Measurements from ENCODE around the gene PTH2R.
"Not testable (repeated sequence)": the region's sequence is repeated elsewhere in the genome, so short reads cannot be mapped to it uniquely, and the experiment has no call there.

PTH2R gene

GRCh38 chr2:208482453-208483015 is 75.9 kb downstream of the PTH2R start:
- peak; percentile 21 to 79 for DNase-seq
- H3K23ac ChIP-seq (ENCODE audit: low read length); H3K4me2 ChIP-seq (ENCODE audit: low read length); H3K27me3 ChIP-seq (ENCODE audit: insufficient read depth, low read length); H2AFZ ChIP-seq (ENCODE audit: insufficient read depth, low read length, poor library complexity); H4K91ac ChIP-seq (ENCODE audit: low read depth, low read length); H3K9ac ChIP-seq (ENCODE audit: low read length); H4K12ac ChIP-seq (ENCODE audit: low read depth, low read length); H3K79me1 ChIP-seq (ENCODE audit: low read length); H4K8ac ChIP-seq (ENCODE audit: low read depth, low read length); H3K4ac ChIP-seq (ENCODE audit: low read depth, low read length); H3K4me3 ChIP-seq (ENCODE audit: low read depth, low read length); H3K79me2 ChIP-seq (ENCODE audit: control insufficient read depth, insufficient read depth, low read length, poor library complexity); H3K9me3 ChIP-seq (ENCODE audit: insufficient read depth, low read depth, low read length); H2BK5ac ChIP-seq (ENCODE audit: low read depth, low read length, poor library complexity); H3K4me1 ChIP-seq (ENCODE audit: control insufficient read depth in 1 of 2, insufficient read depth in 2 of 2, low read length in 2 of 2); H3K27ac ChIP-seq (ENCODE audit: low read depth, low read length); H2AK5ac ChIP-seq (ENCODE audit: low read length); H3K18ac ChIP-seq (ENCODE audit: low read length); H2BK120ac ChIP-seq (ENCODE audit: insufficient read depth, low read length, poor library complexity); H3K14ac ChIP-seq (ENCODE audit: low read length); H2BK12ac ChIP-seq (ENCODE audit: low read length); H3K36me3 ChIP-seq (ENCODE audit: control insufficient read depth in 1 of 2, insufficient read depth in 2 of 2, low read length in 2 of 2): not testable (repeated sequence)
- no CpG with 5 or more reads among the region's 8 CpGs for WGBS (ENCODE audit: extremely low coverage, insufficient coverage, insufficient read length)

- no peaks in the 10 kb centered on the region for H3K9me3 ChIP-seq (ENCODE audit: insufficient read depth, low read depth, low read length)
- H2BK5ac ChIP-seq (ENCODE audit: low read depth, low read length, poor library complexity) = no peak overlapping the region
- H3K9ac ChIP-seq (ENCODE audit: low read length) = no peak overlapping the region
- no peak overlapping the region for H3K14ac ChIP-seq (ENCODE audit: low read length)
- no peak overlapping the region for H3K4me3 ChIP-seq (ENCODE audit: low read depth, low read length)
- H3K36me3 ChIP-seq (ENCODE audit: control insufficient read depth in 1 of 2, insufficient read depth in 2 of 2, low read length in 2 of 2) = no peaks in the 10 kb centered on the region
- H2AFZ ChIP-seq (ENCODE audit: insufficient read depth, low read length, poor library complexity) = no peak overlapping the region
- H4K12ac ChIP-seq (ENCODE audit: low read depth, low read length) = no peak overlapping the region
- H3K79me1 ChIP-seq (ENCODE audit: low read length) = no peaks in the 10 kb centered on the region
- H3K4me1 ChIP-seq (ENCODE audit: control insufficient read depth in 1 of 2, insufficient read depth in 2 of 2, low read length in 2 of 2) = no peaks in the 10 kb centered on the region
- H3K4me2 ChIP-seq (ENCODE audit: low read length) = no peak overlapping the region
- no CpG with 5 or more reads among the region's 3 CpGs for WGBS (ENCODE audit: extremely low coverage, insufficient coverage, insufficient read length)
- no peak overlapping the region for H4K8ac ChIP-seq (ENCODE audit: low read depth, low read length)
- H3K79me2 ChIP-seq (ENCODE audit: control insufficient read depth, insufficient read depth, low read length, poor library complexity) = no peaks in the 10 kb centered on the region
- H2BK120ac ChIP-seq (ENCODE audit: insufficient read depth, low read length, poor library complexity) = no peak overlapping the region
- no peak overlapping the region for H2AK5ac ChIP-seq (ENCODE audit: low read length)
- H3K4ac ChIP-seq (ENCODE audit: low read depth, low read length) = no peak overlapping the region
- no peak overlapping the region for H2BK12ac ChIP-seq (ENCODE audit: low read length)
- DNase-seq = no peak
- H3K27me3 ChIP-seq (ENCODE audit: insufficient read depth, low read length) = no peaks in the 10 kb centered on the region
- no peak overlapping the region for H3K18ac ChIP-seq (ENCODE audit: low read length)
- no peak overlapping the region for H4K91ac ChIP-seq (ENCODE audit: low read depth, low read length)
- no peak overlapping the region for H3K27ac ChIP-seq (ENCODE audit: low read depth, low read length)
- H3K23ac ChIP-seq (ENCODE audit: low read length) = no peak overlapping the region
These were observed 78.8 kb downstream of the PTH2R start for GRCh38 chr2:208485390-208485789.

GRCh38 chr2:208488686-208489564 is 82.3 kb downstream of the PTH2R start:
- no peak overlapping the region for H3K14ac ChIP-seq (ENCODE audit: low read length)
- no peak overlapping the region for H2AK5ac ChIP-seq (ENCODE audit: low read length)
- H3K79me2 ChIP-seq (ENCODE audit: control insufficient read depth, insufficient read depth, low read length, poor library complexity) = no peaks in the 10 kb centered on the region
- H2BK5ac ChIP-seq (ENCODE audit: low read depth, low read length, poor library complexity) = no peak overlapping the region
- no peaks in the 10 kb centered on the region for H3K9me3 ChIP-seq (ENCODE audit: insufficient read depth, low read depth, low read length)
- no peak overlapping the region for H3K18ac ChIP-seq (ENCODE audit: low read length)
- no peak overlapping the region for H4K12ac ChIP-seq (ENCODE audit: low read depth, low read length)
- H3K9ac ChIP-seq (ENCODE audit: low read length) = no peak overlapping the region
- H3K23ac ChIP-seq (ENCODE audit: low read length) = no peak overlapping the region
- H3K27ac ChIP-seq (ENCODE audit: low read depth, low read length) = no peak overlapping the region
- no peak overlapping the region for H4K91ac ChIP-seq (ENCODE audit: low read depth, low read length)
- H2BK120ac ChIP-seq (ENCODE audit: insufficient read depth, low read length, poor library complexity) = no peak overlapping the region
- no peak overlapping the region for H4K8ac ChIP-seq (ENCODE audit: low read depth, low read length)
- DNase-seq = no peak
- H3K4ac ChIP-seq (ENCODE audit: low read depth, low read length) = no peak overlapping the region
- WGBS (ENCODE audit: extremely low coverage, insufficient coverage, insufficient read length) = no CpG with 5 or more reads among the region's 12 CpGs
- H3K4me3 ChIP-seq (ENCODE audit: low read depth, low read length) = no peak overlapping the region
- no peaks in the 10 kb centered on the region for H3K27me3 ChIP-seq (ENCODE audit: insufficient read depth, low read length)
- no peaks in the 10 kb centered on the region for H3K79me1 ChIP-seq (ENCODE audit: low read length)
- no peak overlapping the region for H3K4me2 ChIP-seq (ENCODE audit: low read length)
- H2AFZ ChIP-seq (ENCODE audit: insufficient read depth, low read length, poor library complexity) = no peak overlapping the region
- H3K4me1 ChIP-seq (ENCODE audit: control insufficient read depth in 1 of 2, insufficient read depth in 2 of 2, low read length in 2 of 2) = no peaks in the 10 kb centered on the region
- H3K36me3 ChIP-seq (ENCODE audit: control insufficient read depth in 1 of 2, insufficient read depth in 2 of 2, low read length in 2 of 2) = no peaks in the 10 kb centered on the region
- H2BK12ac ChIP-seq (ENCODE audit: low read length) = no peak overlapping the region

GRCh38 chr2:208489687-208490086 is 83.1 kb downstream of the PTH2R start:
- Histone ChIP-seq H3K27ac (ENCODE audit: low read depth, low read length) (no peak overlapping the region), H3K14ac (ENCODE audit: low read length) (no peak overlapping the region), H2AK5ac (ENCODE audit: low read length) (no peak overlapping the region), H3K4me3 (ENCODE audit: low read depth, low read length) (no peak overlapping the region), H2AFZ (ENCODE audit: insufficient read depth, low read length, poor library complexity) (no peak overlapping the region), H3K4me1 (ENCODE audit: control insufficient read depth in 1 of 2, insufficient read depth in 2 of 2, low read length in 2 of 2) (no peaks in the 10 kb centered on the region), H4K12ac (ENCODE audit: low read depth, low read length) (no peak overlapping the region), H3K4ac (ENCODE audit: low read depth, low read length) (no peak overlapping the region), H2BK120ac (ENCODE audit: insufficient read depth, low read length, poor library complexity) (no peak overlapping the region), H3K4me2 (ENCODE audit: low read length) (no peak overlapping the region), H4K91ac (ENCODE audit: low read depth, low read length) (no peak overlapping the region), H4K8ac (ENCODE audit: low read depth, low read length) (no peak overlapping the region), H2BK5ac (ENCODE audit: low read depth, low read length, poor library complexity) (no peak overlapping the region), H3K9me3 (ENCODE audit: insufficient read depth, low read depth, low read length) (no peaks in the 10 kb centered on the region), H3K18ac (ENCODE audit: low read length) (no peak overlapping the region), H3K79me2 (ENCODE audit: control insufficient read depth, insufficient read depth, low read length, poor library complexity) (no peaks in the 10 kb centered on the region), H3K27me3 (ENCODE audit: insufficient read depth, low read length) (no peaks in the 10 kb centered on the region), H3K23ac (ENCODE audit: low read length) (no peak overlapping the region), H3K36me3 (ENCODE audit: control insufficient read depth in 1 of 2, insufficient read depth in 2 of 2, low read length in 2 of 2) (no peaks in the 10 kb centered on the region), H2BK12ac (ENCODE audit: low read length) (no peak overlapping the region), H3K9ac (ENCODE audit: low read length) (no peak overlapping the region), H3K79me1 (ENCODE audit: low read length) (no peaks in the 10 kb centered on the region)
- DNase-seq = no peak
- WGBS (ENCODE audit: extremely low coverage, insufficient coverage, insufficient read length) = no CpG with 5 or more reads among the region's 2 CpGs
